ENCODE results near the gene NOG.

NOG gene

GRCh38 chr17:56597495-56597990 lies 4.0 kb downstream of the NOG start:
- peak; percentile 62 for DNase-seq

DNA sequence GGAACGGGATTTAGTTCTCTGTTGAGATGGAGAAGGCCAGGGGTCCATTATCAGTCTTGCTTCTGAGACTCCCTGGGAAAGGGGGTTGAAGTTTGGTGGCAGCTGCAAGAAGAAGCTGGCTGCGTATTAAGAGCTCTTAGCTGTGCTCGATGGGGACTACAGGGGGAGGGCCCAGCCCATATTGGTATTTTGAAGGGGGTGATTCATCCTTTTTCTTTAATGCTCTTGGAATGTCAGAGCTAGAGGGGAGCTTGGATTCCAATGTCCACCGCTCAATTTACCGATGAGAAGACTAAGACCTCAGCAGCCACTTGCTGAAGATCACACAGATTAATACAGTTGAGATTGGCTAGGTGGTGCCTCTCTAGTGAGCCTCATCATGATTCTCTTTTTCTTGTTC lies 5.0 kb downstream of the NOG start:
- peak; percentile 85 for DNase-seq

GRCh38 chr17:56599088-56599487 lies 5.6 kb downstream of the NOG start:
- no peak for DNase-seq

DNA sequence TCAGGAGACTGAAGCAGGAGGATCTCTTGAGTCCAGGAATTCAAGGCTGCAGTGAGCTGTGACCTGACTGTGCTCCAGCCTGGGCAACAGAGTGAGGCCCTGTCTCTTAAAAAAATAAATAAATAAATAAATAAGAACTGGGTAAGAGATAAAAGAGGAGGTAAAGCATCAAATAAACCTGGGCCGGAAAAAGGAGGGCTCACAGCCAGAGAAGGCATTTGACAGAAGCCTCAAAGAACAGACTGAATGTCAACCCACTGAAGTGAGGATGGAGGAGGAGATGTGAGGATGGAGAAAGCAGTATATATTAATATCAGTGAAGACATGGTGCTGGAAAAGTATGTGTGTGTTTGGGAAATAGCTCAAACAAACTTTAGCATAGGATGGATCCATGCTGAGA lies 6.1 kb downstream of the NOG start:
- DNase-seq = no peak

DNA sequence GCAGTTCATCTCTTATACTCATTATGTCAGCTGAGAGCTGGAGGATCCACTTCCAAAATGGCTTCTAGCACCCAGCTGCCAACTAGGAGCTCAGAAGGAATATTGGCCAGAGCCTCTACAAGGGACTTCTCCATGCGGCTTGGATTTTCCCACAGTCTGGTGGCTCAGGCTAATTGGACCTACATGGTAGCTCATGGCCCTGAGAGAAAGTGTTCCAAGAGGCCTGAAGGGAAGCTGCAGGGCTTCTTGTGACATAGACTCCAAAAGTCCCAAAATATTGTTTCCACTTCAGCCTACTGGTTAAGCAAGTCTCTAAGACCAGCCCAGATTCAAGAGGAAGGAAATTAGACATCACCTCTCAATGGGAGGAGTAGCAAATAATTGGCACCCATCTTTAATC lies 6.8 kb downstream of the NOG start:
- DNase-seq = no peak

DNA sequence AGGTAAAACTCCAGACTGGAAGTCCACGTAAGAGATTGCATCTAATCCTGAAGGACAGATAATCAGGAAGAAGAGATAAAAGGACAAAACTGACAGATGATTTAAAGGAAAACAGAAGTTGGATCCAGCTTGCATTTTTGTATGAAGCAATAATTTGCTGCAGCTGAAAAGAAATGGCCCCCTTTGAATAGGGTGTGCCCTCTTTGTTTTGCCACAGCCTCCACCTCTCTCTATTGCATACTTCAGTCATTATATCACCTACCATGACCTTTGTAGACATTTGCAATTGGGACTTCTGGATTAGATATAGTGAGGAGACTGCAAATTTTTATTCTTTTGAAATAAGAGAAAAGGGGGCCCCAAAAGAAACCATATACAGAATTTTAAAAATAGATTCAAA lies 8.1 kb downstream of the NOG start:
- DNase-seq = no peak

DNA sequence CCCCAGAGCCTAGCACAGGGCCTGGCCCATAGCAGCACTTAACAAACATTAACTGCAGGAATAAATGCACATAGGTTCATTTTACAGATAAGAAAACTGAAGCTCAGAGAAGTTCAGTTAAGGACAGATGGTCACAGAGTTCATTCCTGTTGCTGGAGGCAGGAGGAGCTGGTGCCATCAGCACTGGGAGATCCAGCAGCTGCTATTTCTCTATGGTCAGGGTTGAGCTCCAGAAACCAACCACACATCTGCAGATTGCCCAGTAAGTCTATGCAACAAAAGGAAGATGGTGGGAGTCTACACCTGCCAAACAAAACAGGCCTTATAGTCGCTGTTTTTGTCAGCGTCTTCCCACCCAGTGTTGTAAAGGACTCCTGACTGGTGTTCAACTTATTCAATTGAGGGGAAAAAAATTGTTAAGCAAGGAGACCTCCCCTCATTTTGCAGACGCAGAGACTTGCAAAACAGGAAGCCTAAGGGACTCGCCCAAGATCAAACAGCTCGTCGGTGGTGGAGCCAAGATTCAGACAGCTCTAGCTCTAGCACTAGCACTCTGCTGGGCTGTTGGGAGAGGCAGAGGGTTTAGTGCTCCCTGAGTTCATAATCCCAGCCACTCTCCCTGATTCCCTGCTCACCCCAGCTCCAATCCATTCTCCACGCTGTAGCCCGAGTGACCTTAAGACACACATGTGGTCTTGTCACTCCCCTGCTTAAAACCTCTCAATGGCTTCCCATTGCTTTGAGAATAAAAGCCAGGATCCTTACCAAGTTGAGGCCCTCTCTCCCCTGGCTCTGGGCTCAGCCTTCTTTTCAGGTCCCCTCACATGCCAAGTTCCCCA lies 9.0 kb downstream of the NOG start:
- no peak for DNase-seq

DNA sequence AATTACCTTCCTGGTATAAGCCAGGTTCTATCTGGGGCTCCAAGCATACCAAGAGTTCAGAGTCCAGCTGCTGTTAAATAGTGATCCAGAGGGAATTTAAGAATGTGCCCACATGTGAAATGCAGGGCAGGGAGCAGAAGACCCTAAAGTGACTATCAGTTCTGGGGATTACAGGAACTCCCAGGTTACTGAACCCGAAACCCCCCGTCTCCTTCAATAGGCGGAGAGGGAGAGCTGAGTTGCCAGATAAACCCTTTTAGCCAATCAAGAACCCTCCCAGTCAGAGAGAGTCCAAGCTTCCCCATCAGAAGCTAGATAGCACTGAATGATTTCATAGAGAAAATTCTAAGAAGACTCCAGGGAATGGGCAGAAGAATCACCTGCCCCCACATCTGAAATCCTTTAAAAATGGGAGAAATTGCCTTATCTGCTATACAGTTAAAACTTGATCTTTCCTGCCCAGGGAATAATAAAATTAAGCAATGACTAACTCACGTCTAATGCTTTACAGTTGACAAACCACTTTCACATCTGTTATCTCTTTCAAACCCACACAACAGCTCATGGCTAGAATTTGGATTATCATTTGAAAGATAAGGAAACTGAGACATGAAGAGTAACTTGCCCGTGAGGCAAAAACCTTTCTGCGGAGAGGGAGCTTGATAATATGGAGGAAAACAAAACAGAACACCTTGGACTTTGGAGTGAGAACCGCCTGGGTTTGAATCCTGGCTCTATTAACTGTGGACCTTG lies 10.2 kb downstream of the NOG start:
- no peak for DNase-seq

- no peak for DNase-seq
Measured at GRCh38 chr17:56604691-56605290, 11.3 kb downstream of the NOG start.

GRCh38 chr17:56608944-56609343 lies 15.4 kb downstream of the NOG start:
- no peak for DNase-seq

DNA sequence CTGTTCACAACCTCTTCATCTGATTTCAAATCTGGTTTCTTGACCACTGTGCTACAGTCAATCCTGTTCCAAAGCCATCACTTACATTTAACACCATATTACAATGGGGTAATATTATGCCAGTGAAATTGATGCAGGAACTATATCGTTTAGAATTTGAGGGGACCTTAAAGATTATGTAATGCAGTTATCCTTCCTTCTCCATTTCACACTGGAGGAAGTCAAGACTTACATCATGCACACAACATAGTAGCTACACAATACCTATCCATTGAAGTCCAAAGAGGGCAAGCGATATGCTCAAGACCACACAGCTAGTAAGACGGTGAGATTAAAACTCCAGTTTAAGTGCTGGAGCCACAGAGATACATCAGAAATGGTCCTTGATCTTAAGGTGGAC lies 16.8 kb downstream of the NOG start:
- DNase-seq = no peak

DNA sequence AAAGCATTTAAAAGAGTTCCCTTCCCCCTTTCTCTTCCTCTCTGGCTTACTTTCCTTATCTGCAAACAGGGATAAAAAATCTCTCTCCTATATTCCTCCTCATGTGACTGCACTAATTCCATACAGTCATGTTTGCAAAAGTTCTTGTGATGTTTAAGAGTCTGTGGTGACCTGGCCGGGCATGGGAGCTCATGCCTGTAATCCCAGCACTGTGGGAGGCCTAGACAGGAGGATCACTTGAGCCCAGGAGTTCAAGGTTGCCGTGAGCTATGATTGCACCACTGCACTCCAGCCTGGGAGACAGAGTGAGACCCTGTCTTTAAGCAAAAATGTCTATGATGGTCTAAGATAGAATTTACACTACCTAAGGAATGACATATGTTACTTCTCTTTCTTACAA lies 19.6 kb downstream of the NOG start:
- no peak for DNase-seq

DNA sequence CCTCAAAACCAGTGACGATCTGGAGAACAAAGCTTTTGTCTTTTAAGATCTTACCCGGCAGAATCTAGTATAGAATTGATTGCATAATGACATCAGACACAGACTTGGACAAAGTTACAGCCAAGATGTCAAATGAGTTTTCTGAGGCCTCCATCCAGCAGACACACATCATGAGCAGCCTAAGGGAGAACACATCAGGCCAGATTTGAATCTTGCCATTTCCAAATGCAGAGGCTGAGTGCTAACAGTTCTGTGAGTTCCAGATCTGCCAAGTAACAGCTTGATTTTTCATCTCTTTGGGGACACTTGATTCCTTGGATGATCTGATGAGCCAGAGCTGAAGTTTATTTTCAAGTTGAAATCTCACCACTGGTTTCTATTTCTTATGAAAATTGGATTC lies 21.0 kb downstream of the NOG start:
- DNase-seq = no peak

- no peak for DNase-seq
Measured at GRCh38 chr17:56616239-56616638, 22.7 kb downstream of the NOG start.

DNA sequence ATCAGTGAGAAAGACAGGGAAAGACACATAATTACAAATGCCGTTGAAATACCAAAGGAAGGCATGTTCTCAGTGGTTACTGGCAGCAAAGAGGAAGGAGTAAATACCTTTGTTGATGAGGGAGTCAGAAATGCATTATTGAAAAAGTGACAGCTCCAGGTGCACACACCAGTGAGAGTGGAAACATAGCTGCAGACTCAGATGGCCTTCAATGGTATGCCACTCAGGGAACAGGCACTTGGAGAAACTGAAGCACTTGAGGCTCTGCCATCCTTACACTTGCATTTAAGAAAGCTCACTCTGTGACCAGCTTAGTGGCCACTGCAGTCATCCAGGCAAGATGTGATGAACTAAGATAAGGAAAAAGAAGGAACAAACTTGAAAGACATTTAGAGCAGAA lies 29.9 kb downstream of the NOG start:
- no peak for DNase-seq

- DNase-seq = no peak
Measured at GRCh38 chr17:56624309-56624708, 30.8 kb downstream of the NOG start.

- no peak for DNase-seq
Measured at GRCh38 chr17:56624912-56625311, 31.4 kb downstream of the NOG start.

GRCh38 chr17:56629531-56630075 lies 36.1 kb downstream of the NOG start:
- peak; percentile 35 for DNase-seq

GRCh38 chr17:56630202-56630601 lies 36.7 kb downstream of the NOG start:
- no peak for DNase-seq

DNA sequence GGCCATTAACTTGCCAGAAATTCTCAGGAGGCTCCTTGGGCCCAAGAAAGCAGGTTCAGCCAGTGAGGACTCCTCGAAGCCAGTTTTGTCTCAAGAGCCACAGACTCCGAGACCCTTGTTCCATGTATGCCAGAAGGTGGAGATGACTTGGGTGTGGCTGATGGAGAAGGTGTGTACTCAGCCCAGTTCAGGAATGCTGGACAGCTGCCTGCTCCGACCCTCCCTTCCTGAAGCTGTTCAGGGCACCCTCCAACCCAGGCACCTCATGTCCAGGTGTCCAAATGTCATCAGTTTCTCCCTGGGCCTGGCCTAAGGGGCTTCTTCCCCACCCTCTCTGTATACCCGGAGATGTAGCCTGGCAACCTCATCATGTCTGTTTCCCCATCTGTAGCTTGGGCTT lies 40.2 kb downstream of the NOG start:
- no peak for DNase-seq

DNA sequence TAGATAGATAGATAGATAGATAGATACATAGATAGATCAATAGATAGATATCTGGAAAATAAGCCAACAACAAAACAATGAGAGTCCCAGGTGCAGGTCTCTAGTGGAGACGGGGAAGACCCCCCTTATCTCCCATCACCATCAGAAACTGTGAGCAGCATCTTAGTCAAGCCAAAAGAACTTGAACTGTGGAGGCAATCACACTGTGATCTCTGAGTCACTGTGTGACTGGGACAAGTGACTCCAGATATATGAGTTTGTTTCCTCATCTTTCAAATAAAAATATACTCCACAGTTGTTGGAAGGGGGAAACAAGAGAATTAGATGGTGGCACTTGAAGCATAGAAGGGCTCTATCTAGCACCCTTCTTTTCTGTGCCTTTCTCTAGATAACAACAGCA lies 42.1 kb downstream of the NOG start:
- no peak for DNase-seq

DNA sequence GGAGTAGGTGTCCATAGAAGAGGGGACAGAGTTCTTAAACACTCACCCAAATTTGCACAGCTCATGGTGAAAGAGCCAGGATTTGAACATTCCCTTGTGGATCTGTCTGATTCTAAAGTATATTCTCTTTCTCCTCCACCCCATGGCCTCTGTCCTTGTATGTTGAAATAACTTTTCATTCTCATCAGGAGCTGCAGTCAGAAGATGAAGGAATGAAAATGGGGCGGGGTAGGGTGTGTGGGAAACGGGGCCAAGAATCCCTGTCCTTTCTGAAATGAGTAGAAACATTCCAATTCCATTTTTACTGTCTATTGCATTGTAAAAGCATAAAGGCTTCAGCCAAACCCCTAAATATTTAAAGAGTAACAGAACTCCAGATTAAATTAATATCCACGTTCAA lies 42.8 kb downstream of the NOG start:
- peak; percentile 41 for DNase-seq

DNA sequence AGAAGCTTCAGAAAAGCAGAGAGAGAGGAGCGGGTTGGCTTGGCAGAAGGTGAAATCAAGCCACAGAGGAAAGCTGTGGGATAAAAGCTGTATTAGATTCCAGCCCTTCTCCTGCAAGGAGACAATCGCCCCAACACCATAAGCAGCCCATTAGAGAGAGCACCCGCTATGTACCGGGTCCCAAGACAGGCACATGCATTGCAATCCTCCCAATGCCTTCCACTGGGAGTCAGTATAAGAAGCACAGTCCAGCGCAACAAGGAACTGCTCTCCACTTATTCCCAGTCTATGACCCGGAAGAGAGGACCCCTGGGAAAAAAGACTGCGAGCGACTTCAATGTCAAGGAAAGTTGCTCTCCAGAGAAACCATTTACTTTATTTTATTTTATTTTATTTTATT lies 43.8 kb downstream of the NOG start:
- DNase-seq = no peak

Data from fibroblast of upper back skin (primary cell).